ENCODE measurements around the gene MEAK7.

- TF ChIP-seq POLR2A (IDR thresholded peaks at IDR 0.05): no peak
- TF ChIP-seq CTCF (IDR thresholded peaks at IDR 0.05): no peak
These were observed 39.7 kb upstream of the MEAK7 start for GRCh38 chr16:84544031-84544773.

All from body of pancreas (tissue), 4 donors.